ES-I3 (cell line): ENCODE measurements around the gene RUFY1.
A peak's percentile ranks its signal among the peaks of the same experiment; 100 is the strongest.
"Not testable (repeated sequence)": the region's sequence is repeated elsewhere in the genome, so short reads cannot be mapped to it uniquely, and the experiment has no call there.

Source experiments
- H3K36me3 ChIP-seq: 2 replicates; pipeline ENCODE4 v1.6.1; 2013; ENCODE audit warnings: mild to moderate bottlenecking, low read length, control low read depth, moderate library complexity; ENCODE audit not compliant: insufficient read depth
- H3K4me1 ChIP-seq: 2 replicates; pipeline ENCODE4 v1.6.1; 2013; ENCODE audit warnings: mild to moderate bottlenecking, control low read depth, low read length; ENCODE audit not compliant: insufficient read depth
- H3K9ac ChIP-seq: 2 replicates; pipeline ENCODE4 v1.6.1; 2013; ENCODE audit warnings: low read depth, mild to moderate bottlenecking, low read length, moderate library complexity
- H3K9me3 ChIP-seq: 2 replicates; pipeline ENCODE4 v1.6.1; 2013; ENCODE audit warnings: mild to moderate bottlenecking, low read length, moderate library complexity; ENCODE audit not compliant: control insufficient read depth, insufficient read depth

RUFY1 gene

GRCh38 chr5:179550511-179551342, at the start of gene RUFY1:
Gene RUFY1 (plus strand): TSS chr5:179550554. CDS start chr5:179550570, 16 bp downstream.
- Histone ChIP-seq H3K9me3 (no peaks in the 10 kb centered on the region), H3K9ac (peak within 1 kb of the TSS; percentile 98), H3K4me1 (peaks cover 19% of the 10 kb centered on the region), H3K36me3 (no peaks in the 10 kb centered on the region)

GRCh38 chr5:179501997-179502396, 48.4 kb upstream of the RUFY1 start:
- not testable (repeated sequence) for H3K9me3 ChIP-seq, H3K36me3 ChIP-seq, H3K4me1 ChIP-seq, H3K9ac ChIP-seq

GRCh38 chr5:179502420-179502819, 47.9 kb upstream of the RUFY1 start:
- not testable (repeated sequence) for H3K9ac ChIP-seq, H3K9me3 ChIP-seq, H3K36me3 ChIP-seq, H3K4me1 ChIP-seq

- no peak overlapping the region for H3K9ac ChIP-seq
- no peaks in the 10 kb centered on the region for H3K9me3 ChIP-seq
- no peaks in the 10 kb centered on the region for H3K36me3 ChIP-seq
- H3K4me1 ChIP-seq: no peaks in the 10 kb centered on the region
These were observed 46.2 kb upstream of the RUFY1 start for GRCh38 chr5:179504191-179504590.

GRCh38 chr5:179504600-179505396, 45.6 kb upstream of the RUFY1 start:
- H3K9ac ChIP-seq: no peak overlapping the region
- no peaks in the 10 kb centered on the region for H3K9me3 ChIP-seq
- H3K4me1 ChIP-seq: no peaks in the 10 kb centered on the region
- no peaks in the 10 kb centered on the region for H3K36me3 ChIP-seq

GRCh38 chr5:179505636-179506261, 44.6 kb upstream of the RUFY1 start:
- H3K9me3 ChIP-seq: no peaks in the 10 kb centered on the region
- H3K36me3 ChIP-seq: no peaks in the 10 kb centered on the region
- no peak overlapping the region for H3K9ac ChIP-seq
- no peaks in the 10 kb centered on the region for H3K4me1 ChIP-seq

- H3K36me3 ChIP-seq: no peaks in the 10 kb centered on the region
- no peak overlapping the region for H3K9ac ChIP-seq
- H3K9me3 ChIP-seq: no peaks in the 10 kb centered on the region
- H3K4me1 ChIP-seq: no peaks in the 10 kb centered on the region; the same call in none of the 2 replicates
These were observed 41.1 kb upstream of the RUFY1 start for GRCh38 chr5:179509239-179509638.

- H3K9ac ChIP-seq: no peak overlapping the region
- H3K9me3 ChIP-seq: no peaks in the 10 kb centered on the region
- no peaks in the 10 kb centered on the region; the same call in none of the 2 replicates for H3K4me1 ChIP-seq
- no peaks in the 10 kb centered on the region for H3K36me3 ChIP-seq
These were observed 40.5 kb upstream of the RUFY1 start for GRCh38 chr5:179509845-179510244.

- Histone ChIP-seq H3K9me3 (no peaks in the 10 kb centered on the region), H3K4me1 (no peaks in the 10 kb centered on the region; the same call in none of the 2 replicates), H3K36me3 (no peaks in the 10 kb centered on the region), H3K9ac (no peak overlapping the region)
These were observed 37.8 kb upstream of the RUFY1 start for GRCh38 chr5:179512452-179513000.

GRCh38 chr5:179515501-179515900, 34.9 kb upstream of the RUFY1 start:
- not testable (repeated sequence) for H3K9me3 ChIP-seq, H3K4me1 ChIP-seq, H3K9ac ChIP-seq, H3K36me3 ChIP-seq

- no peaks in the 10 kb centered on the region; the same call in none of the 2 replicates for H3K4me1 ChIP-seq
- no peak overlapping the region for H3K9ac ChIP-seq
- no peaks in the 10 kb centered on the region for H3K36me3 ChIP-seq
- no peaks in the 10 kb centered on the region for H3K9me3 ChIP-seq
These were observed 34.1 kb upstream of the RUFY1 start for GRCh38 chr5:179516221-179516620.

GRCh38 chr5:179517746-179518145, 32.6 kb upstream of the RUFY1 start:
- not testable (repeated sequence) for H3K4me1 ChIP-seq, H3K36me3 ChIP-seq, H3K9me3 ChIP-seq, H3K9ac ChIP-seq

- not testable (repeated sequence) for H3K9ac ChIP-seq, H3K9me3 ChIP-seq, H3K4me1 ChIP-seq, H3K36me3 ChIP-seq
These were observed 32.0 kb upstream of the RUFY1 start for GRCh38 chr5:179518369-179518768.

- not testable (repeated sequence) for H3K9me3 ChIP-seq, H3K36me3 ChIP-seq, H3K4me1 ChIP-seq, H3K9ac ChIP-seq
These were observed 30.8 kb upstream of the RUFY1 start for GRCh38 chr5:179519416-179520070.
